ENCODE results near the gene TEX14.

DNA sequence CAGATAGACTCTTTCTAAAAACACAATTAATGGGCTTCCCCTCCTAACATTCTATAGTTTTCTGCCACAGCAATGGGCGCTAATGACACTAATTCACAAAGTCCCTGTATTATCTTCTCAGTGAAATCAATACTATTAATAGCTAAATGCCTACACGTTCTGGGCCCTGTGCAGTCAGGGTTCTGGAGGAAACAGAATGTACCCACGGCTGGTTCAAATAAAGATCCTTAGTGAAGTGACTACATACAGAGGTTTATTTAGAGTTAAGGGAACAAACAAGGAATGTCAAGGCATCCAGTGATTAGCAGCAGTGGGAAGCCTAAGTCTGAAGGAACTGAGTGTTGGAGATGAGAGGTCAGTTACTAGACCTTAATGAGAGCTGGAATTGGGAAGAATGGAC lies 133.9 kb downstream of the TEX14 start:
- TF ChIP-seq CTCF (IDR thresholded peaks at IDR 0.05), result no peak
- TF ChIP-seq POLR2A (IDR thresholded peaks at IDR 0.05), result no peak
